ENCODE results near the gene GMPPB.
A peak's percentile ranks its signal among the peaks of the same experiment; 100 is the strongest.

The GMPPB gene

GRCh38 chr3:49729966-49730609, 6.3 kb upstream of the GMPPB start:
- DNase-seq: no peak

DNA sequence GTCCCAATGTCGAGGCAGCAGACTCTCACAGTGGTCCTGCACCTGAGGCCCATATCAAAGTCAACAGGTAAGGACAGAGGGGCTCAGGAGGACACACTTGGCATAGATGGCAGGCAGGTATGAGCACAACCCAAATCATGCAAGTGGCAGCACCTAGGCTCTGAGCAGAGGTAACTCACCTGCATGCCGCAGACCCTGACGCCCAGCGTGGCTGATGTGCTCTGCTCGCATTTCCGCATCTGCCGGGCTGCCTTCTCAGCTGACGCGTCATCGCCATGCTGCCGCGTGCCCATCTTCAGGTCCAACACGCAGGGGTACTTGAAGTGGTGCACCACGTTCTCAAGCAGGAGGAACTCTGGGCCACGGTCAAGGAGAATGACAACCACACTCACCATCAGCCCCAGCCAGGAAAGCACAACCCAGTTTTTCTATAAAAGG, 4.2 kb upstream of the GMPPB start:
- DNase-seq: no peak

DNA sequence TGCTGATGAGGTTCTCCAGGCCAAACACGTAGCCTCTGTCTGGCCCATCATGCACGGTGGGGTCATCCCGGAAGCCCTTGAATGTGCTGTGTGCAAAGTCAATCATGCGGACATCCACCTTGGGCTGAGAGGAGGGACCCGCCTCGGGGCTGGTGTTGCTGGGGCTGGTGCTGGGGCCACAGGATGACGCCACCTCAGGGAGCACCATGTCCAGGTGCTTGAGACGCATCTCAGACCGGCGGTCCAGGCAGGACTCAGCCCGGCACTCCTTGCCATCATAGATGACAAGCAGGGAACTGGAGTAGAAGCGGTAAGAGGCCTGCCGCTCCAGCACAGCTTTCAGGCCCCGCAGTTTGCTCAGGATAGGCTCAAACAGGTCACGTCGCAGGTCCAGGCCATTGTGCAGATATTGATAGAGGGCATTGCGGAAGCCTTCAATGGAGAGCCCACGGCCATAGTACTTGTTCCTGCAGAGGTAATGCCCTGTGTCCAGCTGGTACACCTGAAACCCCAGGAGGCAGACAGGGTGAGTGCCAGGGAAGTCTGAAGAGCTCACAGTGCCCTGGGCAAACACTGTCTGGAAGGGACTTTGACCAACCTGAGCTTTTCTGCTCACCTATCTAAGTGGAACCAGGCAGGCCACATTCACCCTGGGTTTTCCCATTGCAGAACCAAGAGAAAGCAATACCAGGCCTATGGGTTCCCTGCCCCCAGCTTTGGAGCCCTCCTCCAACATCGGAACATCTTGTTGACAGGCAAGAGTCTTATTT, 3.6 kb upstream of the GMPPB start:
- no peak for DNase-seq

- DNase-seq: no peak
These were observed 2.3 kb upstream of the GMPPB start for GRCh38 chr3:49725906-49726681.

- DNase-seq: no peak
These were observed 835 bp upstream of the GMPPB start for GRCh38 chr3:49724586-49724985.

- DNase-seq: peak in 21 of 56 donors; percentile 12 to 57 (median 41)
These were observed 489 bp downstream of the GMPPB start for GRCh38 chr3:49723296-49723627.

DNA sequence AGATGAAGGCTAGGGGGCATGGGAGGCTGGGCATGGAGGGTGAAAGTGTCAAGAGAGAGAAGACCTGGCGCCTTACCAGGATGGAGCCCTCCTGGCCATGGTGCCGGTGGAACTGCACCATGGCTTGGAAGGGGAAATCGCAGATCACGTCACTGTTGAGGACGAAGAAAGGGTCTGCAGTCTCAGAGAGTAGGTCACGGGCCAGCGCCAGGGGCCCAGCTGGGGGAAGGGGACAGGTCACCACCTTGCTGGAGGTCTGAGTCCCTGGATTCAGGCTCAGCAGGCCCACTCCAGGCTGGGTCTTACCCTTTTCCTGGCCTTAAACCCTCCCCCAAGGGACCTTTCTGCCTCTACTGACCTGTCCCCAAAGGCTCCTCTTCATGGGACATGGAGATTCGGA, 855 bp downstream of the GMPPB start:
- DNase-seq: no peak

DNA sequence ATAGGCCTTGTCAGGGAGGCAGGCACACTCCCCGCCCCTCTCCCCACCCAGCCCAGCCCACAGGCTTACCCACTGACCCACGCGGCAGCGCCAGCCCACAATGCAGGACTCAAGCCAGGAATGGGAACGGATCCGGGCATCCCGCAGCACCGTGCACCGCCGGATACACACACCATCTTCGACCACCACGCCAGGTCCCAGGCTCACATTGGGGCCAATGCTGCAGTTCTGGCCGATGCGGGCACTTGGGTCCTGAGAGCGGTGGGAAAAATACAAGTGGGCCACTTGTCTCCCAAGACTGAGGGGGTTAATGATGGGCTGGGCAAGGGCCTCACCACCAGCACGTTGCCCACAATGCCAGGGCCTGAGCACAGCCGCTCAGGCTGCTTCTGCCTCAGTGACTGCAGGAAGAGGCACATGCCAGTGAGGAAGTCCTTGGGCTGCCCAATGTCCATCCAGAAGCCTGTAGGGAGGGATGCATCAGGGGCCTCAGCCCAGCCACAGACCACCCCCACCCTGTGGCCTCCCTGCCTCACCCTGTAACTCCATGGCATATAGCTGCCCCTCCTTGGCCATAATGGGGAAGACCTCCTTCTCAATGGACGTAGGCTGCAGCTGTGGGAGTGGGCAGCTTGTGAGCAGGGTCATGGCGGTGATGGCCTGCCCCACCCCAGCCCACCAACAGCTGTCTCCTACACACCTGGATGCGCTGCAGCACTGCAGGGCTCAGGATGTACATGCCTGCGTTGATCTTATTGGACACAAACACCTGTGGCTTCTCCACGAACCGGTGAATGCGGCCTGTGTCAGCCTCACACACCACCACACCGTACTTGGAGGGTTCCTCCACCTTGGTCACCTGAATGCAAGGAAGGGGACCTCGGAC, 1.6 kb downstream of the GMPPB start:
- no peak for DNase-seq

- peak in 1 of 56 donors; percentile 7 for DNase-seq
These were observed 2.2 kb downstream of the GMPPB start for GRCh38 chr3:49721596-49721895.

GRCh38 chr3:49720855-49721595, 2.7 kb downstream of the GMPPB start:
- DNase-seq: no peak

GRCh38 chr3:49719214-49719884, 4.4 kb downstream of the GMPPB start, which contains the start of gene AMIGO3:
AMIGO3 (minus strand) TSS chr3:49719684; CDS start chr3:49719465, 219 bp downstream.
- peak; percentile 31 to 96 (median 88) for DNase-seq

DNA sequence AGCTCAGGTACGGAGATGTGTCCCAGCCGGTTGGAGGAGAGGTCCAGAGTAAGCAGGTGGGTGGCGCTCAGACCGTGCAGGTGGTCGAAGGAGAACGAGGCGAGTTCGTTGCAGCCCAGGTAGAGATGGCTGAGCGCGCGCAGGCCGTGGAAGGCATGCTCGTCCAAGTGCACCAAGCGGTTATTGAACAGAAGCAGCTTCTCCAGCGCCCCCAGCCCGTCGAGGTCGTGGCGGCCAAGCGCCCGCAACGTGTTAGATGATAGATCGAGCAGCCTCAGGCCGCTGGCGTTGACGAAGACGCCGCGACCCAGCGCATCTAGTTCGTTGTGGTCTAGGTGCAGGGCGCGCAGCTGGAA, 4.9 kb downstream of the GMPPB start:
- no peak for DNase-seq

- no peak for DNase-seq
These were observed 5.5 kb downstream of the GMPPB start for GRCh38 chr3:49717959-49718857.

DNA sequence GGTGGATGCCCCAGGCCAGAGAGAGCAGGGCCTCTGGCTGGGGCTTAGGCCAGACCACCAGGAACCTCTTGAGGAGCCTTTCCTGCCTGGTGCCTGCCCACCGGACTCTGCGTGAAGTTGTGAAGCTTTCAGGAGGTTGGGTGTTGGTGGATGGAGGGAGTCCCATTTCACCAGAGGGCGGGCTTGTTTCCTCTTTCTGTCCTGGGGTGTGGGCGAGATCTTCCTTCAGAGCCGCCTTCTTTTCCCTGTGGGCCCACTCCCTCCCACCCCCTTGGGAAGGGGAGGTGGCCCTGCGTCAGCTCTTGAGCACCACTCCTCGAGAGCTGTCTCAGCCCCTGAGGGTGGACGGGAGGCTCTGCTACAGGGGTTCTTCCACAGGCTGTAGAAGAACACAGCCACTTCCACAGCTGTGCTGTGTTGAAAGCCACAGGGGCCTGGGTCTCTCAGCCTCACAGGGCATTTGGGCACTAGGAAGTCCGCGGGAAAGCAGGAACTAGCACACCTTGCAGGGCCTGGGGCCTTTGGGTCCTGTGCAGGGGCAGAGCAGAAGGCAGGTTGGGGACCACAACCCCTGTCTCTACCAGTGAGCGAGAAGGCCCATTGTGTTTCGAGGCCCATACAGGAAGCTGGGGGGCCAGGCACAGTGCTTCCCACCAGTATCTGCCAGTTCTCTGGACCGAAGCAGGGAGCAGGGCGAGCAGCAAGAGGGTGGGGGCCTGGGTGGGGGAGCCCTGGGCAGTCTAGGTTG, 6.4 kb downstream of the GMPPB start:
- DNase-seq: no peak

GRCh38 chr3:49716691-49717210, 7.0 kb downstream of the GMPPB start:
- no peak for DNase-seq

DNA sequence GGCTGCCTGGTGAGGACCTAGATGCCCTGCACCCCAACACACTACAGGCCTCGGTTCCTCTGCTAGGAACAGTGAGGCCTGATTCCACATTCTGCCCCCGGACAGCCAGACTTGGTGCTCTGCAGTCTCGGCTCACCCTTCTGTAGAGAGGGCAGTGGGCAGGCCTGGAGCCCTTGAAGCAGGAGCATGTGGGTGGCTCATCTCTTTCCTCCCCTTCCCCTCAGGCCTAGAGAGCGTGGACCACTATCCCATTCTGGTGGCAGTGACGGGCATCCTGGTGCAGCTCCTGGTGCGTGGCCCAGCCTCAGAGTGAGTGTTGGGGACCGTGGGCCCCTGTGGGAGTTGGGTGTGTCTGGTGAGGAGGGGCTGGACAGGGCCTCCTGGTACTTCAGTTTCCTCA, 7.6 kb downstream of the GMPPB start:
- no peak for DNase-seq

DNA sequence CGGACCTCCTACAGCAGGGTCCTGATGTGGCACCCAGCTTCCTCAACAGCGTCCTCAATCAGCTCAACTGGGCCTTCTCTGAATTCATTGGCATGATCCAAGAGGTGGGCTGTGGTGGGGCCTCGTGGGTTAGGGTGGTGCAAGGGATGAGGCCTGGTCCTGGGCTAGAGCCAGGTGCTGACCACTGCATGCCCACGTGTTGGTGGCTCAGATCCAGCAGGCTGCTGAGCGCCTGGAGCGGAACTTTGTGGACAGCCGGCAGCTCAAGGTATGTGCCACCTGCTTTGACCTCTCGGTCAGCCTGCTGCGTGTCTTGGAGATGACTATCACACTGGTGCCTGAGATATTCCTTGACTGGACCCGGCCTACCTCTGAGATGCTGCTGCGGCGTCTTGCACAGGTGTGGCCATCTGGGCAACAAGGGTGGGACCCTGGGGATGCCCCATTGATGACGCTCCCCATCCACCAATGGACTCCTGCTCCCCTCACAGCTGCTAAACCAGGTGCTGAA, 8.1 kb downstream of the GMPPB start:
- no peak for DNase-seq
